Bronchus fibroblast of lung (primary cell): Measurements from ENCODE around the gene LBX2. TPM values are rescaled to one million over a fixed set of nuclear protein-coding genes. Genes with fewer than 3 reads are reported as not detected.

ENCODE experiments used
- total RNA-seq: library from RNA; depleted of rRNA; stranded (reverse); fragments of >200 nt; gene quantifications from 2 replicates; pipeline ENCODE4 v1.2.3, GENCODE V29; 2015

The LBX2 gene
- total RNA-seq: 1.3 and 3.4 TPM in 2 replicates

GRCh38 chr2:74499267-74499939, at the start of gene LBX2:
Gene LBX2 (minus strand): TSS chr2:74499603. CDS start chr2:74499537, 66 bp downstream.

DNA sequence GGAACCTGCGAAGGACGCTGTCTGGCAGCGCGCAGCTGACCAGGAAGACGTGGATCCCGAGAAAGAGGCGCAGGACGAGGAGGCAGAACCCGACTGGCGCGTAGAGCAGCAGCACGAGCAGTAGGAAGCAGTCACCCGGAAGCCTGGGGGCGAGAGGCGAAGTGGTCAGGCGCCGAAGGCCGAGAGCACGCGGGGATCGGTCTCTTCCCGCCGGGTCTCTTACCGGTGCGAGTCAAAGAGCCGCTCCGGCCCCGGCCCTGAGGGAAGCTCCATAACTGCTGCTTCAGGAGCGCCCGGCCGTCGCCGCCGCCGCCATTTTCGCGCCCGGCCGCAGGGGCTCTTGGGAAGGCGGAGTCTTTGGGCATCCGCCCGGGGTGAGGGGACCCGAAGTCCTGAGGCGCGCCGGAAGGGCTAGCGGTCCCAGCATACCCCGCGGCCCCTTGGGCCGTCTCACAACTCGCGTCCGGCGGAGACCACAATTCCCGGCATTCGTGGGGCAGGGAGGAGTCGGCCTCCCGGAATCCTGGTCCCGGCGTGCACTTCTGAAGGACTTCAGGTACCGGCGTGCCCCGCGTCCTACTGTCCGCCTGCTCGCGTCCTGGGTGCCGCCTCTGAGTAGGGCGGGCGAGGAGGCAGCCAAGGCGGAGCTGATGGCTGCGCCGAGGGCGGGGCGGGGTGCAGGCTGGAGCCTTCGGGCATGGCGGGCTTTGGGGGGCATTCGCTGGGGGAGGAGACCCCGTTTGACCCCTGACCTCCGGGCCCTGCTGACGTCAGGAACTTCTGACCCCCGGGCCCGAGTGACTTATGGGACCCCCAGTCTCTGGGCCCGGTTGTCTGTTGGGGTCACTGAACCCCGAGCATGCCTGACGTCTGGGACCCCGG, 30.2 kb upstream of the LBX2 start, which contains the start of the genes AUP1 and HTRA2:
Gene AUP1, minus strand, starts transcription at position 350 of the 882 bp plus-strand sequence. Its CDS starts 77 bp downstream, at position 273.
Gene HTRA2, plus strand, starts transcription at position 577 of the 882 bp plus-strand sequence. Its CDS starts 74 bp downstream, at position 651.

GRCh38 chr2:74525717-74526648, 26.6 kb upstream of the LBX2 start, which contains the start of gene DQX1:
Gene DQX1 (minus strand): TSS chr2:74526231. CDS start chr2:74525729, 502 bp downstream.

GRCh38 chr2:74514368-74515270, 15.2 kb upstream of the LBX2 start, which contains the start of gene TLX2:
Gene TLX2 (plus strand): TSS chr2:74514450. CDS start chr2:74514807, 357 bp downstream.

DNA sequence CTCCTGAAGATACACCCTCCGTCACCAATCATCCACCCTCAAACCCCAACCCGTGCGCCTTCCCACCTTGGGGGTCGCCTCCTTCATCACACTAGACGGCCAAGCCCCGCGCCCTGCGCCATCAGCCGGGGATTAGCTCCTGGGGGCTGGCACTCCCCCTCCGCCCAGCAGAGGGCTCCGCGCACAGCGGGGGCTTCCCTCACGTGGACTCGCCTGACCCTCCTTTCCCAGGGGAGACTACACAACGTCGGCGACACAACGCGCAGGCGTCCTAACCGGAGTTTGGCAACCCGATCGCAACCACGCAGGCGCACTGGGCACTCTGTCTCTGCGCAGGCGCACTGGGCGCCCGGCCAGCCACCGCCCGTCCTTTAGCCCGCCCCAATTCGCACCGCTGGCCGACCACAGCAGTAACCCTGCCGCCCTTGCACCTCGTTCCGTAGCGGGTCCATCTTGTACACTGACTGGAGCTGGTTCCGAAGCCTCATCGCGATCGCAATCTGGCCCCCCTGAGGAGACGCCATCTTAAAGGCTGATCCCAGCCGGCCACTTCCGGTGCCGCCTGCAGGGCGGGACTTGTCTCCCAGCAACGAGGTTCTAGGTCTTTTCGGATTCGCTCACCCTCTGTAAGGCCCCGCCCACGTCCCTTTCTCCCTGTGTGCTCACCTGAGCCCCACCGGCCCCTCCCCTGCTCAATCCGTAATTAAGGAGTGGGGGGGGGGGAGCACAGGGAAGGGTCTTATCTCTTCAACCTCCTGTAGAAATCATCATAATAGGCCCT, 7.9 kb upstream of the LBX2 start, which contains the start of gene PCGF1:
Gene PCGF1, minus strand, starts transcription at position 551 of the 781 bp plus-strand sequence. Its CDS starts 27 bp downstream, at position 524.

DNA sequence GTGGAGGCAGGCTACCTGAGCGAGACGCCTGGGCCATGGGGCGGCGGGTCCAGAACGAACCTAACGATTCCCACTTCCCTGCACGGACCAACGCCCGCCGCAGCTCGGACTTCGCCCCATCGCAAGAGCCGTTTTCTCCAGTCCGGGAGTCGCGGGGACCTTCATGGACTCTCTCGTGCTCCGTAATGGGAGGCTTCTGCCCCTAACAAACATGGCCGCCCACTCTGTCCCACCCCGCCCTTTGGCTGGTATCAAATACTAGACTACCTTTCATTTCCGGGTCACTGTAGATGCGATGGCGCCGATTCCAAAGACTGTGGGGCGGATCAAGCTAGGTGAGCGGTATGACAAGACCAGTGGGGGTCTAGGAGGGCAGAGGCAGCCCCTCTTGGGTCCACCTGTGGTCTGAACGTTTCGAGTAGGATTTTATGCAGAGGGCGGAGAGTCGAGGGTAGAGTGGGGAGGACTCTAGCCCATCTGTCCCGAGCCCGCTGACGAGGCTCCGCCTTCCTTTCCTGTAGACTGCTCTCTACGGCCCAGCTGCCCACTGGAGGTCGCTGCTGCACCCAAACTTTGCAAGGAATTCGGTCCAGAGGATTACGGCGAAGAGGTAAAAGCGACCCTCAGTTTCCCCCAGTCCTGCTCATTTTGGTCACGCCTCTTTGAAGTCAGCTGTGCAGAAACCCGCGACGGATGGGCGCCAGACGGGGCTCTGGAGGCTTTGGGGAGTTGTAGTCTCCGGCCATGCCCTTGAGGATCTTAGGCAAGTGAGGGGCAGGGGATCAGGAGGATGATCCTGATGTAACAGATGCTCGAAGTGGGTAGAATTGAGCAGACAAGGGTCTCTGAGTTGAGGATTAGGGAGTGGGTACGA, 16.4 kb downstream of the LBX2 start, which contains the start of the genes CCDC142 and TTC31:
Gene CCDC142, minus strand, starts transcription at position 198 of the 874 bp plus-strand sequence. Its CDS starts 161 bp downstream, at position 37.
Gene TTC31, plus strand, starts transcription at position 281 of the 874 bp plus-strand sequence. Its CDS starts 15 bp downstream, at position 296.

GRCh38 chr2:74472086-74472944, 27.1 kb downstream of the LBX2 start, which contains the start of gene MRPL53:
Gene MRPL53 (minus strand): TSS chr2:74472680. CDS start chr2:74472660, 20 bp downstream.

DNA sequence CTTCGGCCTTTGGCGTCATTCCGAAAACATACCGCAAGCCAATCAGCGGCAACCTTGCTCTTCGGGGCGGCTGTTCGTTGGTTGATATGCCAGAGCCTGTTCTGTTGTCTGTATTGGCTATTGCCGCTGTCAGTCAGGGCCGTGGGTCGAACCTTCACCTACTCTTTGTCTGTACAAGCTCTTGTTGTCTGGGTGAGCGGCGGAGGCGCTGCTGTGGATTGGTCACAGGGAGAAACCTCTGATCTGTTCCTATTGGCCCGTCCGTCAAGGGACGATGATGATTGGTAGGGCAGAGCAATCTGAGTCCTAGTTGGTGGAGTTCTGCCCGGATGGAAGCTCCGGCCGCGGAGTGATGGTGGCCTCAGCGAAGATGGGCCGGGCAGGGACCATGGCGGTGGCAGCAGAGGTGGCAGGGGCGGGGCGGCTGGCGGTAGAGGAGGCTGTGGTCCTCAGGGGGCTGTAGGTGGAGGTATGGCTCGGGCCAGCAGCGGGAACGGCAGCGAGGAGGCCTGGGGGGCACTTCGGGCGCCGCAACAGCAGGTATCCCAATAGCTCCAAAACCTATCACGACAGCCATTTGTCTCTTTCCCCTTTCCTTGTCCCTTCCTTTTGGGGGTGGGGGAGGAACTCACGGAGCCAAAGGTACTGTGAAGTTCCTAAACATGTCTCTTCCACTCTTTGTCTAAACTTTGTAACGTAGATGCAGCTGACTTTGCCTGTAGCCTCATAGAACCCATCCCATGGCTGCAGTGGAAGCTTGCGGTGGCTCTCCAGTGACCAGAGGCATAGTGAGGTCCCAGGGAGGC, 41.1 kb downstream of the LBX2 start, which contains the start of gene WBP1:
Gene WBP1, plus strand, starts transcription at position 307 of the 806 bp plus-strand sequence. Its CDS starts 165 bp downstream, at position 472.

DNA sequence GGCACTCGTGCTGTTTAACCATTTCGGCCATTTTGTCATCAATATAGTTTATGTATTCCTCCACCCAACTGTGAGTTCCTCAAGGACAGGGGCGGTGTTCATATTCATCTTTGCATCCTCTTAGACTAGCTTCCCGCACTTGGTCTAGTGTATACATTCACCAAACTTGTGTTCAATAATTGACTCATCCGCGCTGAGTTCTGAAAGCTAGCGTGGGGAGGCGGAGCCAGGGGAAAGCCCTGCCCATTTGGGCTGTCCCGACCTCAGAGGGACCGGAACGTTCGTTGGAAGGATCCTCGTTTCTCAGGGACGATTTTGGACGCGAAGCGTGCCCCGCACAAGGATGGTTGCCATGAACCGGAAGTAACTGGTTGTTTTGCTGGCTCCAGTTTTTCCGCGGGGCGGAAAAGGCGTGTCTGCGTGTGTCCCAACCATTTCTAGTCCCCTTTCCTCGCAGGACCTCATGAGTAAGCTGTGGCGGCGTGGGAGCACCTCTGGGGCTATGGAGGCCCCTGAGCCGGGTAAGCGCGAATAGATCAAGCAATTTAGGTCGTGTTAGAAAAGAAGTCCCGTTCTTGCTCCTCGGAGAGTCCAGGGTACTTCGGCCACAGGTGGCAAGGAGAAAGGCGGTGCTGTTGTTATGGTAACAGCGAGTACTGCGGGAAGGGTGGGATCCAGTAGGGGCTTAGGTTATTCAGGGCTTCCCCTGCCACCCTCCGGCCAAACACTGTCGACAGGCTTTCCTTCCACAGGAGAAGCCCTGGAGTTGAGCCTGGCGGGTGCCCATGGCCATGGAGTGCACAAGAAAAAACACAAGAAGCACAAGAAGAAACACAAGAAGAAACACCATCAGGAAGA, 44.5 kb downstream of the LBX2 start, which contains the start of gene INO80B:
Gene INO80B, plus strand, starts transcription at position 434 of the 858 bp plus-strand sequence. Its CDS starts 30 bp downstream, at position 464.

Other genes with a start within 250 kb of the LBX2 start
- under 0.01 TPM in 1 of 2 replicates, not detected in the other for gene SLC4A5, start 156.2 kb downstream of the LBX2 start, total RNA-seq
- 97.1 and 102 TPM in 2 replicates for gene DCTN1, start 119.3 kb downstream of the LBX2 start, total RNA-seq
- gene C2orf81, start 78.0 kb downstream of the LBX2 start, total RNA-seq: 2.4 and 3.7 TPM in 2 replicates
- gene WDR54, start 77.9 kb downstream of the LBX2 start, total RNA-seq: 58.3 and 76.0 TPM in 2 replicates
- 14.0 and 17.0 TPM in 2 replicates for gene RTKN, start 57.7 kb downstream of the LBX2 start, total RNA-seq
- 15.5 and 21.4 TPM in 2 replicates for gene INO80B, start 44.5 kb downstream of the LBX2 start, total RNA-seq
- 81.7 and 84.0 TPM in 2 replicates for gene WBP1, start 41.2 kb downstream of the LBX2 start, total RNA-seq
- gene MOGS, start 34.2 kb downstream of the LBX2 start, total RNA-seq: 58.9 and 61.0 TPM in 2 replicates
- gene MRPL53, start 26.9 kb downstream of the LBX2 start, total RNA-seq: 44.2 and 45.5 TPM in 2 replicates
- 6.4 and 10.6 TPM in 2 replicates for gene CCDC142, start 16.6 kb downstream of the LBX2 start, total RNA-seq
- 20.8 and 21.4 TPM in 2 replicates for gene TTC31, start 16.5 kb downstream of the LBX2 start, total RNA-seq
- 16.6 and 18.3 TPM in 2 replicates for gene PCGF1, start 8.1 kb upstream of the LBX2 start, total RNA-seq
- 0.15 and 0.34 TPM in 2 replicates for gene TLX2, start 14.8 kb upstream of the LBX2 start, total RNA-seq
- gene DQX1, start 26.6 kb upstream of the LBX2 start, total RNA-seq: not detected in 2 replicates
- 84.2 and 87.9 TPM in 2 replicates for gene AUP1, start 30.1 kb upstream of the LBX2 start, total RNA-seq
- 31.4 and 36.4 TPM in 2 replicates for gene HTRA2, start 30.3 kb upstream of the LBX2 start, total RNA-seq
- 10.1 and 10.7 TPM in 2 replicates for gene LOXL3, start 54.3 kb upstream of the LBX2 start, total RNA-seq
- 20.1 and 23.0 TPM in 2 replicates for gene DOK1, start 55.1 kb upstream of the LBX2 start, total RNA-seq
- not detected in 2 replicates for gene M1AP, start 148.7 kb upstream of the LBX2 start, total RNA-seq
- gene SEMA4F, start 154.6 kb upstream of the LBX2 start, total RNA-seq: 5.4 and 5.5 TPM in 2 replicates